H9 (cell line): ENCODE results near the gene PLK2. TPM values are rescaled to one million over a fixed set of nuclear protein-coding genes. Genes with fewer than 3 reads are reported as not detected.

ENCODE experiments used
- DNase-seq: peaks from one replicate; pipeline ENCODE4 v3.0.0-alpha.2; 2017
- H2AFZ ChIP-seq: one replicate; pipeline ENCODE4 v1.6.1; 2013; ENCODE audit warnings: mild to moderate bottlenecking, low read length, control low read depth, moderate library complexity
- H2AK5ac ChIP-seq: 2 replicates; pipeline ENCODE4 v1.6.1; 2013; ENCODE audit warnings: low read length, control low read depth, mixed read lengths; ENCODE audit not compliant: insufficient read length
- H2BK120ac ChIP-seq: one replicate; pipeline ENCODE4 v1.6.1; 2013; ENCODE audit warnings: low read depth, mild to moderate bottlenecking, low read length, control low read depth, inconsistent platforms; ENCODE audit not compliant: poor library complexity, severe bottlenecking
- H2BK12ac ChIP-seq: 2 replicates; pipeline ENCODE4 v1.6.1; 2013; ENCODE audit warnings: low read length, control low read depth, mixed read lengths, low read depth; ENCODE audit not compliant: insufficient read length
- H2BK15ac ChIP-seq: 2 replicates; pipeline ENCODE4 v1.6.1; 2013; ENCODE audit warnings: low read depth, low read length, control low read depth
- H2BK20ac ChIP-seq: one replicate; pipeline ENCODE4 v1.6.1; 2013; ENCODE audit warnings: low read depth, mild to moderate bottlenecking, low read length, control low read depth, inconsistent platforms; ENCODE audit not compliant: poor library complexity, severe bottlenecking
- H2BK5ac ChIP-seq: 2 replicates; pipeline ENCODE4 v1.6.1; 2013; ENCODE audit warnings: low read length, control low read depth, mixed read lengths; ENCODE audit not compliant: insufficient read length
- H3K14ac ChIP-seq: 2 replicates; pipeline ENCODE4 v1.6.1; 2013; ENCODE audit warnings: low read length, control low read depth; ENCODE audit not compliant: insufficient read depth
- H3K18ac ChIP-seq: 2 replicates; pipeline ENCODE4 v1.6.1; 2013; ENCODE audit warnings: low read depth, mild to moderate bottlenecking, mixed read lengths, low read length, control low read depth; ENCODE audit not compliant: insufficient read length
- H3K23ac ChIP-seq: 2 replicates; pipeline ENCODE4 v1.6.1; 2013; ENCODE audit warnings: low read length, control low read depth, mixed read lengths, low read depth; ENCODE audit not compliant: insufficient read length
- H3K23me2 ChIP-seq: 2 replicates; pipeline ENCODE4 v1.6.1; 2013; ENCODE audit warnings: low read depth, mild to moderate bottlenecking, mixed read lengths, low read length, control low read depth; ENCODE audit not compliant: insufficient read length, poor library complexity, severe bottlenecking
- H3K27ac ChIP-seq: 2 replicates; pipeline ENCODE4 v1.5.1; 2013; ENCODE audit warnings: low read length, control low read depth, mixed read lengths, low read depth; ENCODE audit not compliant: insufficient read length
- H3K27me3 ChIP-seq: 2 replicates; pipeline ENCODE4 v1.6.1; 2013; ENCODE audit warnings: low read length, control low read depth, inconsistent platforms; ENCODE audit not compliant: insufficient read depth
- H3K4ac ChIP-seq: 2 replicates; pipeline ENCODE4 v1.6.1; 2013; ENCODE audit warnings: low read depth, mild to moderate bottlenecking, control low read depth, inconsistent platforms, low read length, moderate library complexity
- H3K4me1 ChIP-seq: 2 replicates; pipeline ENCODE4 v1.6.1; 2013; ENCODE audit warnings: low read length, control low read depth, inconsistent platforms; ENCODE audit not compliant: insufficient read depth
- H3K4me2 ChIP-seq: 2 replicates; pipeline ENCODE4 v1.6.1; 2013; ENCODE audit warnings: low read length, control low read depth, mixed read lengths; ENCODE audit not compliant: insufficient read length, insufficient read depth
- H3K56ac ChIP-seq: 2 replicates; pipeline ENCODE4 v1.6.1; 2013; ENCODE audit warnings: low read depth, mild to moderate bottlenecking, mixed read lengths, low read length, control low read depth; ENCODE audit not compliant: insufficient read length
- H3K79me1 ChIP-seq: 2 replicates; pipeline ENCODE4 v1.6.1; 2013; ENCODE audit warnings: low read depth, mild to moderate bottlenecking, moderate library complexity, low read length, control low read depth, inconsistent platforms; ENCODE audit not compliant: insufficient read depth, poor library complexity, severe bottlenecking
- H3K79me2 ChIP-seq: 2 replicates; pipeline ENCODE4 v1.6.1; 2013; ENCODE audit warnings: low read length, control low read depth, inconsistent platforms; ENCODE audit not compliant: insufficient read depth
- H3K9ac ChIP-seq: 2 replicates; pipeline ENCODE4 v1.6.1; 2013; ENCODE audit warnings: low read length, control low read depth, mixed read lengths; ENCODE audit not compliant: insufficient read length; ENCODE audit errors: extremely low read depth
- H3K9me3 ChIP-seq: one replicate; pipeline ENCODE4 v1.6.1; 2013; ENCODE audit warnings: low read depth, low read length, inconsistent platforms; ENCODE audit not compliant: control insufficient read depth
- H3T11ph ChIP-seq: one replicate; pipeline ENCODE4 v1.6.1; 2013; ENCODE audit warnings: mild to moderate bottlenecking, low read length, control low read depth, inconsistent platforms
- H4K20me1 ChIP-seq: one replicate; pipeline ENCODE4 v1.6.1; 2013; ENCODE audit not compliant: control insufficient read depth, insufficient read length, insufficient read depth
- H4K5ac ChIP-seq: 2 replicates; pipeline ENCODE4 v1.6.1; 2013; ENCODE audit warnings: low read depth, mild to moderate bottlenecking, mixed read lengths, low read length, control low read depth; ENCODE audit not compliant: insufficient read length
- H4K8ac ChIP-seq: replicated peaks from 2 replicates; pipeline ENCODE4 v1.6.1; 2013; ENCODE audit warnings: low read length, control low read depth, mixed read lengths, low read depth; ENCODE audit not compliant: insufficient read length
- H4K91ac ChIP-seq: 2 replicates; pipeline ENCODE4 v1.6.1; 2013; ENCODE audit warnings: low read depth, mild to moderate bottlenecking, moderate library complexity, mixed read lengths, low read length, control low read depth; ENCODE audit not compliant: insufficient read length
- H3K27ac Mint-ChIP-seq, 3 experiments: 2 replicates in 2 of 3; 3 replicates in 1 of 3; pipeline ENCODE4 v1.8.0; 2020 to 2021; ENCODE audit warnings: mixed read lengths in 3 of 3, mild to moderate bottlenecking in 1 of 3, moderate library complexity in 1 of 3
- H3K27me3 Mint-ChIP-seq: 2 replicates; pipeline ENCODE4 v1.8.0; 2021; ENCODE audit warnings: low read depth, mild to moderate bottlenecking, moderate library complexity, mixed read lengths
- H3K36me3 Mint-ChIP-seq, 3 experiments: 2 replicates in 2 of 3; 3 replicates in 1 of 3; pipeline ENCODE4 v1.8.0; 2020 to 2021; ENCODE audit warnings: low read depth in 3 of 3, mixed read lengths in 3 of 3; ENCODE audit not compliant: insufficient read depth in 1 of 3
- H3K4me1 Mint-ChIP-seq, 2 experiments: 2 replicates each; pipeline ENCODE4 v1.8.0; 2020; ENCODE audit warnings: mixed read lengths in 2 of 2
- H3K4me3 Mint-ChIP-seq, 2 experiments: 2 replicates in 1 of 2; 3 replicates in 1 of 2; pipeline ENCODE4 v1.8.0; 2020 to 2021; ENCODE audit warnings: mild to moderate bottlenecking in 2 of 2, mixed read lengths in 2 of 2, moderate library complexity in 1 of 2
- H3K9me3 Mint-ChIP-seq, 2 experiments: 2 replicates in 1 of 2; 3 replicates in 1 of 2; pipeline ENCODE4 v1.8.0; 2020; ENCODE audit warnings: mild to moderate bottlenecking in 2 of 2, mixed read lengths in 2 of 2, moderate library complexity in 1 of 2
- CTCF ChIP-seq: fragments of 200-600 bp; sonication (generic); conservative IDR thresholded peaks from 3 replicates; pipeline ENCODE4 v1.8.0; 2021; ENCODE audit warnings: antibody characterized with exemption, mild to moderate bottlenecking
- WGBS: extraction: QIAGEN DNeasy Blood & Tissue Kit; methylation state at CpG from one replicate; pipeline ENCODE4 v1.1.7; 2013; ENCODE audit warnings: missing lambda C conversion rate, low lambda C conversion rate, mixed read lengths; ENCODE audit not compliant: insufficient read length; ENCODE audit errors: extremely low coverage; 5-methylcytosine and 5-hydroxymethylcytosine counted together
- total RNA-seq: library from RNA; stranded (reverse); gene quantifications from 2 replicates; pipeline ENCODE4 v1.2.1, GENCODE V29; 2021

Gene PLK2
- total RNA-seq, 1 experiment from 2014 or later: 26.2 TPM

DNA sequence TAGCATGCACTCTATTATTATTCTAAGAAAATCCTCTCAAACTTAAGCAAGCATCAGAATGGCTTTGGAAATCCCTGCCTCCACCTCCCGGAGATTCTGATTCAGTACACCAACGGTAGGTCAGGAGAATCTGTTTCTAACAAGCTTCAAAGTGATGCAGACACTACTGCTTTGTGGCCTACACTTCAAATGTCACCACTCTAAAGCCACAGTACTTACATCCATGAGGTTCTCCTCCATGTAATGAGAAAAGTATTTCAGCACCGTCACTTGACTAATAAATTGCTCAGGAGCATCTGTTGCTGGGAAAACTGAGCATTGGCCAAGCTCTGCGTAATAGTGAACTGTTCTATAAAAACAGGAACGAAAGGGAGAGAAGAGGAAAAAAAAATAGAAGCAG is 4.8 kb downstream of the PLK2 start:
- H2BK5ac ChIP-seq: no peak overlapping the region
- H2BK120ac ChIP-seq: no peak overlapping the region
- no peak overlapping the region for H3T11ph ChIP-seq
- no peak overlapping the region for H2AFZ ChIP-seq
- no peaks in the 10 kb centered on the region for H3K9me3 ChIP-seq
- H3K4me1 ChIP-seq: no peaks in the 10 kb centered on the region
- TF ChIP-seq CTCF: no peak
- H4K20me1 ChIP-seq: no peaks in the 10 kb centered on the region
- H3K18ac ChIP-seq: no peak overlapping the region
- H3K4ac ChIP-seq: no peak overlapping the region
- H4K91ac ChIP-seq: no peak overlapping the region
- H3K4me2 ChIP-seq: no peak overlapping the region
- H2AK5ac ChIP-seq: no peak overlapping the region
- H3K56ac ChIP-seq: no peak overlapping the region
- H3K4me1 Mint-ChIP-seq: peaks cover 16 to 17% of the 10 kb centered on the region in 2 experiments
- peaks cover 5% of the 10 kb centered on the region for H3K23me2 ChIP-seq
- peaks cover 3 to 51% (median 37%) of the 10 kb centered on the region in 3 experiments for H3K36me3 Mint-ChIP-seq
- no peaks in the 10 kb centered on the region for H3K9me3 Mint-ChIP-seq
- no peak overlapping the region for H2BK12ac ChIP-seq
- H3K4me3 Mint-ChIP-seq: no peak overlapping the region
- H3K79me2 ChIP-seq: peaks cover 2% of the 10 kb centered on the region; the same call in 1 of the 2 replicates
- no peak for DNase-seq
- H3K9ac ChIP-seq: no peak overlapping the region
- H2BK20ac ChIP-seq: no peak overlapping the region
- no peak overlapping the region for H4K8ac ChIP-seq
- no CpG with 5 or more reads among the region's 5 CpGs for WGBS
- no peaks in the 10 kb centered on the region for H3K79me1 ChIP-seq
- no peak overlapping the region for H3K14ac ChIP-seq
- H2BK15ac ChIP-seq: no peak overlapping the region
- no peaks in the 10 kb centered on the region; the same call in 1 of the 2 replicates for H3K27me3 Mint-ChIP-seq
- H3K27ac Mint-ChIP-seq: no peak overlapping the region; a peak in 1 of 7 replicates
- H4K5ac ChIP-seq: no peak overlapping the region
- H3K23ac ChIP-seq: no peak overlapping the region
- H3K27ac ChIP-seq: no peak overlapping the region
- no peaks in the 10 kb centered on the region for H3K27me3 ChIP-seq
